CD4-positive, alpha-beta memory T cell (primary cell): Measurements from ENCODE around the gene MT4. TPM values are rescaled to one million over a fixed set of nuclear protein-coding genes. Genes with fewer than 3 reads are reported as not detected.

Experiments
- CTCF ChIA-PET: fragments of 350-600 bp; sonication (Branson Sonifier 250); formaldehyde crosslinking; loops from one replicate; lab custom pipeline; 2021; ENCODE audit warnings: inconsistent platforms; ENCODE audit not compliant: partially characterized antibody; lab: Charles Lee
- POLR2A ChIA-PET: fragments of 350-600 bp; sonication (Branson Sonifier 250); formaldehyde crosslinking; loops from one replicate; lab custom pipeline; 2021; ENCODE audit not compliant: partially characterized antibody; lab: Charles Lee
- DNase-seq, 5 donors: peaks; one replicate each; pipeline versions ENCODE4 v3.0.0 to v3.0.0-alpha.2; 2020 to 2022; ENCODE audit warnings: mixed read lengths in 1 of 5
- H3K27ac ChIP-seq: one replicate; pipeline ENCODE4 v1.7.0; 2013; ENCODE audit warnings: low read depth, low read length
- H3K27me3 ChIP-seq: 2 replicates; pipeline ENCODE4 v1.7.0; 2013; ENCODE audit warnings: mild to moderate bottlenecking, low read length, moderate library complexity; ENCODE audit not compliant: insufficient read depth
- H3K36me3 ChIP-seq: 2 replicates; pipeline ENCODE4 v1.7.0; 2013; ENCODE audit warnings: mild to moderate bottlenecking, low read length, moderate library complexity; ENCODE audit not compliant: insufficient read depth
- H3K4me1 ChIP-seq: 2 replicates; pipeline ENCODE4 v1.7.0; 2013; ENCODE audit warnings: mild to moderate bottlenecking, low read length, moderate library complexity; ENCODE audit not compliant: insufficient read depth
- H3K4me3 ChIP-seq, 2 donors: one replicate each; pipeline ENCODE4 v1.7.0; 2013; ENCODE audit warnings: low read length in 2 of 2, mild to moderate bottlenecking in 1 of 2
- H3K9me3 ChIP-seq, 2 donors: one replicate each; pipeline ENCODE4 v1.7.0; 2013; ENCODE audit warnings: low read length in 2 of 2, control low read depth in 1 of 2; ENCODE audit not compliant: control insufficient read depth in 1 of 2
- H3K27ac Mint-ChIP-seq, 7 donors: one replicate each; pipeline ENCODE4 v1.8.0; 2020 to 2021; ENCODE audit warnings: mixed read lengths in 7 of 7, mild to moderate bottlenecking in 6 of 7, inconsistent platforms in 3 of 7, moderate library complexity in 3 of 7
- H3K27me3 Mint-ChIP-seq, 2 donors: one replicate each; pipeline ENCODE4 v1.8.0; 2020 to 2021; ENCODE audit warnings: mixed read lengths in 2 of 2
- H3K36me3 Mint-ChIP-seq, 2 donors: one replicate each; pipeline ENCODE4 v1.8.0; 2020 to 2021; ENCODE audit warnings: mixed read lengths in 2 of 2, inconsistent platforms in 1 of 2, mild to moderate bottlenecking in 1 of 2
- H3K4me1 Mint-ChIP-seq, 4 donors: one replicate each; pipeline ENCODE4 v1.8.0; 2020 to 2021; ENCODE audit warnings: mixed read lengths in 4 of 4, mild to moderate bottlenecking in 1 of 4
- H3K4me3 Mint-ChIP-seq, 8 donors: one replicate each; pipeline ENCODE4 v1.8.0; 2020 to 2021; ENCODE audit warnings: mixed read lengths in 8 of 8, mild to moderate bottlenecking in 7 of 8, moderate library complexity in 6 of 8, inconsistent platforms in 3 of 8
- H3K9me3 Mint-ChIP-seq, 8 donors: one replicate each; pipeline ENCODE4 v1.8.0; 2020 to 2021; ENCODE audit warnings: mixed read lengths in 8 of 8, mild to moderate bottlenecking in 5 of 8, inconsistent platforms in 3 of 8, moderate library complexity in 1 of 8
- intact Hi-C: fragments of 100-400 bp; cut with micrococcal nuclease; formaldehyde crosslinking; loops from one replicate; pipeline ENCODE4 v1.15.1; 2023
- polyA plus RNA-seq, 2 donors: library from polyadenylated mRNA; unstranded; fragments of 300-500 nt; fragmentation: Illumina TruSeq; gene quantifications; one replicate each; pipeline ENCODE4 v1.2.3, GENCODE V29; 2021
- total RNA-seq, 2 experiments: library from RNA; stranded (reverse); gene quantifications; one replicate each; pipeline ENCODE4 v1.2.3, GENCODE V29; 2021

The MT4 gene
- total and polyA plus RNA-seq, 4 experiments from 2014 or later, result not detected

- no peaks in the 10 kb centered on the region for H3K9me3 Mint-ChIP-seq
- Histone ChIP-seq H3K36me3 (no peaks in the 10 kb centered on the region), H3K27ac (no peak overlapping the region), H3K4me3 (no peak overlapping the region), H3K27me3 (no peaks in the 10 kb centered on the region), H3K4me1 (peaks cover 46% of the 10 kb centered on the region), H3K9me3 (no peaks in the 10 kb centered on the region)
- peak overlapping the region; percentile 37 to 76 (median 58) for H3K4me3 Mint-ChIP-seq
- POLR2A ChIA-PET, result interaction anchor here (1.7 to 4.7 kb wide), 5 partner anchors 30 to 94 kb away, joined by 6 to 22 read pairs (median 11); partner anchors contain the start of genes BBS2 and MT1X
- H3K27me3 Mint-ChIP-seq, result peaks cover 0 to 3% of the 10 kb centered on the region in 2 donors
- H3K4me1 Mint-ChIP-seq, result peaks cover 26 to 53% (median 39%) of the 10 kb centered on the region in 4 donors
- H3K27ac Mint-ChIP-seq, result peak overlapping the region; percentile 70 to 93 (median 88)
- CTCF ChIA-PET, result interaction anchor here (0.6 to 1.1 kb wide), 2 partner anchors 37 to 95 kb away, joined by 3 to 6 read pairs; no protein-coding TSS in a partner anchor
- peaks cover 0 to 4% of the 10 kb centered on the region in 2 donors for H3K36me3 Mint-ChIP-seq
- DNase-seq, result peak in 2 of 5 donors; percentile 19 to 50
- intact Hi-C loops, result no loop called here
Measured at GRCh38 chr16:56607109-56607618, 42.3 kb downstream of the MT4 start.

- Mint-ChIP-seq H3K27me3 (peaks cover 0 to 3% of the 10 kb centered on the region in 2 donors), H3K36me3 (peaks cover 0 to 4% of the 10 kb centered on the region in 2 donors), H3K4me3 (peak overlapping the region; percentile 74 to 92 (median 79)), H3K9me3 (no peaks in the 10 kb centered on the region), H3K27ac (peak overlapping the region; percentile 70 to 93 (median 88)), H3K4me1 (peaks cover 26 to 53% (median 39%) of the 10 kb centered on the region in 4 donors)
- H3K27ac ChIP-seq, result peak overlapping the region; percentile 82
- POLR2A ChIA-PET, result interaction anchor here (1.3 to 4.7 kb wide), 8 partner anchors 17 to 94 kb away, joined by 4 to 30 read pairs (median 13); partner anchors contain the start of genes BBS2, MT1E and MT1X
- H3K4me3 ChIP-seq, result peak overlapping the region; percentile 17 to 94
- H3K9me3 ChIP-seq, result no peaks in the 10 kb centered on the region
- H3K27me3 ChIP-seq, result no peaks in the 10 kb centered on the region
- DNase-seq, result no peak
- CTCF ChIA-PET, result interaction anchor here (0.6 to 5.9 kb wide), 3 partner anchors 31 to 94 kb away, joined by 3 to 35 read pairs (median 6); no protein-coding TSS in a partner anchor
- intact Hi-C loops, result loop anchor here (1.0 to 2.0 kb wide), 6 partner anchors 10 to 95 kb away; partner anchors contain the start of genes MT1F and MT1X
- H3K4me1 ChIP-seq, result peaks cover 46% of the 10 kb centered on the region
- H3K36me3 ChIP-seq, result no peaks in the 10 kb centered on the region
Measured at GRCh38 chr16:56607675-56608042, 42.8 kb downstream of the MT4 start.

- POLR2A ChIA-PET, result interaction anchor here (0.9 to 4.7 kb wide), 13 partner anchors 9 to 93 kb away, joined by 3 to 30 read pairs (median 4); partner anchors contain the start of genes BBS2, MT1E and MT1X
Measured at GRCh38 chr16:56608043-56608875, 43.4 kb downstream of the MT4 start, which contains the start of gene MT2A. Gene MT2A (plus strand): TSS chr16:56608584. CDS start chr16:56608656, 72 bp downstream.

GRCh38 chr16:56608876-56609462 lies 44.1 kb downstream of the MT4 start:
- Mint-ChIP-seq H3K27ac (peak overlapping the region; percentile 88 to 100 (median 96)), H3K27me3 (no peaks in the 10 kb centered on the region), H3K4me3 (peak overlapping the region; percentile 92 to 99 (median 98)), H3K36me3 (peaks cover 0 to 4% of the 10 kb centered on the region in 2 donors), H3K9me3 (no peaks in the 10 kb centered on the region), H3K4me1 (peaks cover 26 to 53% (median 38%) of the 10 kb centered on the region in 4 donors)
- Histone ChIP-seq H3K27me3 (no peaks in the 10 kb centered on the region), H3K4me3 (peak overlapping the region; percentile 70 to 94), H3K27ac (peak overlapping the region; percentile 82), H3K9me3 (no peaks in the 10 kb centered on the region), H3K36me3 (no peaks in the 10 kb centered on the region), H3K4me1 (peaks cover 46% of the 10 kb centered on the region)
- ChIA-PET CTCF (interaction anchor here (0.9 to 5.9 kb wide), 7 partner anchors 8 to 128 kb away, joined by 3 to 35 read pairs (median 5); no protein-coding TSS in a partner anchor), POLR2A (interaction anchor here (0.9 to 4.7 kb wide), 15 partner anchors 9 to 92 kb away, joined by 3 to 30 read pairs (median 4); partner anchors contain the start of genes BBS2, MT1E and MT1X)
- intact Hi-C loops, result loop anchor here (1.0 to 2.0 kb wide), 6 partner anchors 8 to 93 kb away; partner anchors contain the start of genes MT1F and MT1X
- peak in 1 of 5 donors; percentile 9 for DNase-seq

More at GRCh38 chr16:56608043-56608875, 43.4 kb downstream of the MT4 start, which contains the start of gene MT2A:
- H3K4me1 ChIP-seq, result peaks cover 46% of the 10 kb centered on the region
- H3K36me3 ChIP-seq, result no peaks in the 10 kb centered on the region
- H3K9me3 ChIP-seq, result no peaks in the 10 kb centered on the region
- DNase-seq, result peak; percentile 81 to 93 (median 85)
- H3K27ac Mint-ChIP-seq, result peak within 1 kb of the TSS; percentile 88 to 100 (median 96)
- peaks cover 0 to 3% of the 10 kb centered on the region in 2 donors for H3K27me3 Mint-ChIP-seq
- H3K27ac ChIP-seq, result peak within 1 kb of the TSS; percentile 82
- H3K36me3 Mint-ChIP-seq, result peaks cover 0 to 4% of the 10 kb centered on the region in 2 donors
- intact Hi-C loops, result loop anchor here (1.0 to 2.0 kb wide), 6 partner anchors 9 to 94 kb away; partner anchors contain the start of genes MT1F and MT1X
- H3K4me3 Mint-ChIP-seq, result peak within 1 kb of the TSS; percentile 92 to 99 (median 98)
- CTCF ChIA-PET, result interaction anchor here (0.9 to 5.9 kb wide), 6 partner anchors 7 to 129 kb away, joined by 3 to 35 read pairs (median 6); no protein-coding TSS in a partner anchor
- H3K9me3 Mint-ChIP-seq, result no peaks in the 10 kb centered on the region
- H3K4me3 ChIP-seq, result peak within 1 kb of the TSS; percentile 70 to 94
- peaks cover 26 to 53% (median 39%) of the 10 kb centered on the region in 4 donors for H3K4me1 Mint-ChIP-seq
- H3K27me3 ChIP-seq, result no peaks in the 10 kb centered on the region

- Histone ChIP-seq H3K27ac (peak overlapping the region; percentile 82), H3K4me1 (peaks cover 46% of the 10 kb centered on the region), H3K27me3 (no peaks in the 10 kb centered on the region), H3K36me3 (no peaks in the 10 kb centered on the region), H3K4me3 (peak overlapping the region; percentile 70 to 94), H3K9me3 (no peaks in the 10 kb centered on the region)
- Mint-ChIP-seq H3K4me1 (peaks cover 26 to 53% (median 38%) of the 10 kb centered on the region in 4 donors), H3K27ac (peak overlapping the region; percentile 88 to 100 (median 96)), H3K27me3 (no peaks in the 10 kb centered on the region), H3K36me3 (peaks cover 0 to 4% of the 10 kb centered on the region in 2 donors), H3K9me3 (no peaks in the 10 kb centered on the region), H3K4me3 (peak overlapping the region; percentile 92 to 99 (median 98))
- intact Hi-C loops, result loop anchor here (2.0 kb wide), 1 partner anchor 33 kb away; no protein-coding TSS in a partner anchor
- ChIA-PET CTCF (interaction anchor here (0.8 to 5.9 kb wide), 8 partner anchors 9 to 854 kb away, joined by 3 to 35 read pairs (median 4); no protein-coding TSS in a partner anchor), POLR2A (interaction anchor here (0.6 to 4.7 kb wide), 9 partner anchors 9 to 92 kb away, joined by 3 to 30 read pairs (median 10); partner anchors contain the start of genes MT1E and MT1X)
- peak; percentile 76 to 90 (median 81) for DNase-seq
Measured at GRCh38 chr16:56609463-56609921, 44.6 kb downstream of the MT4 start.
